T-cell (primary cell): Measurements from ENCODE around the gene CBLL1. TPM values are rescaled to one million over a fixed set of nuclear protein-coding genes. Genes with fewer than 3 reads are reported as not detected.

ENCODE experiments used
- ATAC-seq, 4 experiments: fragments of 200-7000 bp in 3 of 4; fragments of 150-1000 bp in 1 of 4; cut with Tn5 transposase; replicated peaks in 1 of 4; 1 replicate in 3 of 4; 2 replicates in 1 of 4; pipeline ENCODE4 v1.10.0; 2021; ENCODE audit warnings: moderate library complexity in 3 of 4, mild to moderate bottlenecking in 2 of 4, moderate number of reproducible peaks in 1 of 4
- CTCF ChIA-PET, 2 donors: fragments of 300-600 bp; sonication (Branson Sonifier 250); formaldehyde crosslinking; loops; one replicate each; lab custom pipeline; 2022; ENCODE audit warnings: antibody characterized with exemption in 2 of 2; lab: Charles Lee
- POLR2A ChIA-PET, 2 donors: fragments of 300-600 bp; sonication (Branson Sonifier 250); formaldehyde crosslinking; loops; one replicate each; lab custom pipeline; 2022; ENCODE audit warnings: antibody characterized with exemption in 2 of 2; lab: Charles Lee
- DNase-seq, 35 experiments: peaks; one replicate each; pipeline versions ENCODE4 v3.0.0 to v3.0.0-alpha.2; 2013 to 2023
- H3K27ac ChIP-seq: one replicate; pipeline ENCODE4 v1.5.1; 2013; ENCODE audit warnings: low read length
- H3K27me3 ChIP-seq, 2 experiments: replicated peaks in 1 of 2; 1 replicate in 1 of 2; 2 replicates in 1 of 2; pipeline versions ENCODE4 v1.6.1 to v1.7.0; 2013; ENCODE audit warnings: low read length in 1 of 2, mixed read lengths in 1 of 2; ENCODE audit not compliant: control insufficient read depth in 2 of 2, insufficient read depth in 2 of 2; ENCODE audit errors: extremely low read depth in 1 of 2
- H3K36me3 ChIP-seq, 2 donors: 1 replicate in 1 of 2; 2 replicates in 1 of 2; pipeline versions ENCODE4 v1.6.1 to v1.7.0; 2013; ENCODE audit warnings: low read length in 1 of 2; ENCODE audit not compliant: control insufficient read depth in 2 of 2, insufficient read depth in 1 of 2; ENCODE audit errors: extremely low read depth in 1 of 2
- H3K4me1 ChIP-seq, 2 experiments: 1 replicate in 1 of 2; 2 replicates in 1 of 2; pipeline versions ENCODE4 v1.6.1 to v1.7.0; 2013; ENCODE audit warnings: low read length in 2 of 2, mixed read lengths in 1 of 2; ENCODE audit not compliant: insufficient read depth in 2 of 2, control insufficient read depth in 1 of 2; ENCODE audit errors: extremely low read depth in 1 of 2
- H3K4me3 ChIP-seq, 2 donors: 1 replicate in 1 of 2; 2 replicates in 1 of 2; pipeline versions ENCODE4 v1.5.1 to v1.7.0; 2013; ENCODE audit warnings: mild to moderate bottlenecking in 2 of 2, low read length in 1 of 2, moderate library complexity in 1 of 2; ENCODE audit not compliant: control insufficient read depth in 1 of 2; ENCODE audit errors: extremely low read depth in 1 of 2
- H3K9me3 ChIP-seq: 2 replicates; pipeline ENCODE4 v1.7.0; 2013
- H3K27ac Mint-ChIP-seq, 2 donors: one replicate each; pipeline ENCODE4 v1.8.0; 2020 to 2021; ENCODE audit warnings: mild to moderate bottlenecking in 2 of 2, mixed read lengths in 2 of 2
- H3K27me3 Mint-ChIP-seq, 2 donors: one replicate each; pipeline ENCODE4 v1.8.0; 2021 to 2022; ENCODE audit warnings: mixed read lengths in 2 of 2
- H3K36me3 Mint-ChIP-seq: one replicate; pipeline ENCODE4 v1.8.0; 2021; ENCODE audit warnings: mixed read lengths
- H3K4me1 Mint-ChIP-seq, 3 donors: one replicate each; pipeline ENCODE4 v1.8.0; 2020 to 2022; ENCODE audit warnings: mixed read lengths in 3 of 3, mild to moderate bottlenecking in 1 of 3
- H3K4me3 Mint-ChIP-seq, 3 donors: one replicate each; pipeline ENCODE4 v1.8.0; 2020 to 2022; ENCODE audit warnings: mild to moderate bottlenecking in 3 of 3, mixed read lengths in 3 of 3, moderate library complexity in 3 of 3
- H3K9me3 Mint-ChIP-seq, 3 donors: one replicate each; pipeline ENCODE4 v1.8.0; 2020 to 2022; ENCODE audit warnings: mixed read lengths in 3 of 3
- WGBS: methylation state at CpG from one replicate; pipeline ENCODE4 v1.1.5; 2013; ENCODE audit warnings: missing lambda C conversion rate; ENCODE audit not compliant: insufficient coverage; 5-methylcytosine and 5-hydroxymethylcytosine counted together
- total RNA-seq, 35 experiments: library from RNA in 6 of 35; stranded (reverse) in 6 of 35; fragments of 120-200 nt in 1 of 35; gene quantifications; one replicate each; pipeline versions ENCODE4 v1.2.1 to v1.2.4 and lab custom pipeline; 2013 to 2026

The CBLL1 gene
- total RNA-seq, 5 donors from 2014 or later (not counting 1 experiment from before 2014, with no cell fraction given): 50.5 to 70.1 (median 61.6) TPM

DNA sequence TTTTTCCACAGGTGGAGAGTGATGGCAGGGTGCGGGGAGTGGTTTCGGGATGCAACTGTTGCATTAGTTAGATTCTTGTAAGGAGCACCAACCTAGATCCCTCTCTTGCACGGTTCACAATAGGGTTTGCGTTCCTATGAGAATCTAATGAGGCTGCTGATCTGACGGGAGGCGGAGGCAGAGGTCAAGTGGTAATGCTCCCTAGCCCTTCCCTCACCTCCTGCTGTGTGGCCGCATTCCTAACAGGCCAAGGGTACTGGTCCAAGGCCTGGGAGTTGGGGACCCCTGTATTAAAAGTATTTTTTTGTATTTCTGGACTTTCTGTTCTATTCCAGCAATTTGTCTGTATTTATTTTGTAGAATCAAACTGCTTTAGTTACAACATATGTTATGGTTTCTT, 7.2 kb downstream of the CBLL1 start:
- H3K36me3 ChIP-seq: peaks cover 0 to 56% of the 10 kb centered on the region in 2 donors
- no peak overlapping the region for H3K4me3 Mint-ChIP-seq
- ATAC-seq (no peak), DNase-seq (no peak)
- H3K9me3 Mint-ChIP-seq: no peaks in the 10 kb centered on the region
- ChIA-PET POLR2A (no interaction called here), CTCF (no interaction called here)
- H3K9me3 ChIP-seq: no peaks in the 10 kb centered on the region
- no peak overlapping the region for H3K4me3 ChIP-seq
- no CpG with 5 or more reads among the region's 7 CpGs for WGBS
- H3K36me3 Mint-ChIP-seq: peaks cover 40% of the 10 kb centered on the region
- H3K27me3 ChIP-seq: no peaks in the 10 kb centered on the region
- peaks cover 0 to 18% of the 10 kb centered on the region in 2 experiments for H3K4me1 ChIP-seq
- H3K27ac ChIP-seq: no peak overlapping the region
- H3K27ac Mint-ChIP-seq: no peak overlapping the region
- H3K27me3 Mint-ChIP-seq: no peaks in the 10 kb centered on the region
- peaks cover 45 to 52% (median 50%) of the 10 kb centered on the region in 3 donors for H3K4me1 Mint-ChIP-seq

DNA sequence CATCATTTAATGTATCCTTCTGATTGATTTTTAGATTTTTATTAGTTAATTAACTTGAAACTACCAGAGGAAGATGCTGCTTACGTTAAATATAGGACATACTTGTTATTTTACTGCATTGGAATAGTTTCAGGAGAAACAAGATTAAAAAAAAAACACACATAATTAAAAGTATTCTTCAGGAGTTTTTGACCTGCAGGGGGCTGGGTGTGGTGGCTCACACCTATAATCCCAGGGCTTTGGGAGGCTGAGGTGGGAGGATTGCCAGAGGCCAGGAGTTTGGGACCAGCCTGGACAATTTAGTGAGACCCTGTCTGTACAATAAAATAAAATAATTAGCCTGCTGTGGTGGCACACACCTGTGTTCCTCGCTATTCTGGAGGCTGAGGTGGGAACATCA, 10.7 kb downstream of the CBLL1 start:
- DNase-seq (no peak), ATAC-seq (no peak)
- Histone ChIP-seq H3K4me3 (no peak overlapping the region), H3K4me1 (no peaks in the 10 kb centered on the region), H3K9me3 (no peaks in the 10 kb centered on the region), H3K36me3 (peaks cover 0 to 80% of the 10 kb centered on the region in 2 donors), H3K27ac (no peak overlapping the region), H3K27me3 (no peaks in the 10 kb centered on the region)
- WGBS: 67% methylated on average over 1 of the region's 2 CpGs
- Mint-ChIP-seq H3K9me3 (no peaks in the 10 kb centered on the region), H3K4me3 (no peak overlapping the region), H3K27me3 (no peaks in the 10 kb centered on the region), H3K27ac (peak overlapping the region; percentile 39 to 59), H3K4me1 (peaks cover 26 to 39% (median 27%) of the 10 kb centered on the region in 3 donors), H3K36me3 (peaks cover 61% of the 10 kb centered on the region)
- CTCF ChIA-PET: interaction anchor here (1.1 to 1.3 kb wide), 2 partner anchors 120 kb away, joined by 3 to 5 read pairs; no protein-coding TSS in a partner anchor
- POLR2A ChIA-PET: no interaction called here

DNA sequence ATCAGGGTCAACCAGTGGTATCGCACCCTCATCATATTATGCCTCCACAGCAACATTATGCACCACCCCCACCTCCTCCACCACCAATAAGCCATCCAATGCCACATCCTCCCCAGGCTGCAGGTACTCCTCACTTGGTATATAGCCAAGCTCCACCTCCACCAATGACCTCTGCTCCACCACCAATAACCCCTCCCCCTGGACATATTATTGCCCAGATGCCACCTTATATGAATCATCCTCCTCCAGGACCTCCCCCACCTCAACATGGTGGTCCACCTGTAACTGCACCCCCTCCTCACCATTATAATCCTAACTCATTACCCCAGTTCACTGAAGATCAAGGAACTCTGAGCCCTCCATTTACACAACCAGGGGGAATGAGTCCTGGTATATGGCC, 14.7 kb downstream of the CBLL1 start:
- Histone ChIP-seq H3K9me3 (no peaks in the 10 kb centered on the region), H3K4me1 (no peaks in the 10 kb centered on the region), H3K4me3 (no peak overlapping the region), H3K36me3 (peaks cover 0 to 52% of the 10 kb centered on the region in 2 donors), H3K27me3 (no peaks in the 10 kb centered on the region), H3K27ac (no peak overlapping the region)
- WGBS: 100% methylated on average over 1 of the region's 1 CpG
- Mint-ChIP-seq H3K9me3 (no peaks in the 10 kb centered on the region), H3K4me3 (no peak overlapping the region), H3K36me3 (peaks cover 54% of the 10 kb centered on the region), H3K27ac (no peak overlapping the region), H3K27me3 (no peaks in the 10 kb centered on the region), H3K4me1 (peaks cover 9 to 20% (median 10%) of the 10 kb centered on the region in 3 donors)
- ATAC-seq (no peak), DNase-seq (no peak)
- CTCF ChIA-PET: interaction anchor here in 1 of 2 donors (1.0 kb wide), 1 partner anchor 116 kb away, joined by 3 read pairs; no protein-coding TSS in a partner anchor
- POLR2A ChIA-PET: no interaction called here

DNA sequence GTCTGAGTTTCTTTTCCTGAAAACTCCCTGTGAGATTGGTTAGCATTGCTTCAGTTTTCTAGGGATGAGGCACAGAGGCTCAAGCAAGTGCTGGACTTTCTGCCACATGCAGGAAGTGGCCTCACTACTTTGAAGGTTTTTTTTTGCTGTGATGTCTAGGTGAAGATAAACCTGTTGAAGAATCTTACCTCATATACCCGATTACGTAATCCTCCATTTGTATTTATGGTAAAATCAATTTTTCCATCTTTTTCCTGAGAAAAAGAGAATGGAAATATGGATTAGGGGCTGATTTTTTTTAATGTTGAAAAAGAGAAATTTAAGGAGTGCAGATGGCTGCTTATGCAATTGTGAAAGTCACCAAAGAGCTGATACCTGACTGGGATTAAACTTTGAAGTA, 23.4 kb downstream of the CBLL1 start:
- CTCF ChIA-PET: no interaction called here
- no peak overlapping the region for H3K4me3 ChIP-seq
- H3K27ac ChIP-seq: no peak overlapping the region
- H3K4me1 ChIP-seq: no peaks in the 10 kb centered on the region
- peaks cover 14 to 31% (median 26%) of the 10 kb centered on the region in 3 donors for H3K4me1 Mint-ChIP-seq
- WGBS: no CpG with 5 or more reads among the region's 2 CpGs
- no peaks in the 10 kb centered on the region for H3K36me3 ChIP-seq
- no peak overlapping the region for H3K27ac Mint-ChIP-seq
- POLR2A ChIA-PET: no interaction called here
- no peaks in the 10 kb centered on the region for H3K9me3 Mint-ChIP-seq
- H3K27me3 Mint-ChIP-seq: no peaks in the 10 kb centered on the region
- no peaks in the 10 kb centered on the region for H3K27me3 ChIP-seq
- ATAC-seq (no peak), DNase-seq (no peak)
- H3K9me3 ChIP-seq: no peaks in the 10 kb centered on the region
- peaks cover 6% of the 10 kb centered on the region for H3K36me3 Mint-ChIP-seq
- H3K4me3 Mint-ChIP-seq: no peak overlapping the region

DNA sequence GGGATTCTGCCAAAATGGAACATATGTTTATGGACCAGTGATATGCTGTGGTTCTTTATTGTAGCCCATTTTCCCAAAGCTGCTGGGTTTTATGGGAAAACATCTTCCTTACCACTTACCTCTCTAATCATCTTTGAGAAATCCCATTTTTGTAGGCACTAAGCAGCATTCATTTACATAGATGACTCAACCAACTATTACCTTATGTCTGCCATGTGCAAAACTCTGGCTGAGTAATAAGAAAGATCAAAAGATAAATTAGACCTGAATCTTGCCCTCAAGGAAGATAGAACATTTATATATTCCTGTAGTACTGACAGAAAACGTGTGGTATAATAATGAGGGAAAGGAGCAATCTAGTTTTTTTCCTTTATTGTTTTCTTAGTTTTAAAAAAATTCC, 24.3 kb downstream of the CBLL1 start:
- H3K9me3 ChIP-seq: no peaks in the 10 kb centered on the region
- no peak overlapping the region for H3K4me3 Mint-ChIP-seq
- ATAC-seq: no peak
- H3K9me3 Mint-ChIP-seq: no peaks in the 10 kb centered on the region
- DNase-seq: no peak
- H3K27ac ChIP-seq: no peak overlapping the region
- no peaks in the 10 kb centered on the region for H3K27me3 Mint-ChIP-seq
- ChIA-PET CTCF (no interaction called here), POLR2A (no interaction called here)
- no peak overlapping the region for H3K27ac Mint-ChIP-seq
- no peak overlapping the region for H3K4me3 ChIP-seq
- H3K4me1 ChIP-seq: no peaks in the 10 kb centered on the region
- H3K36me3 ChIP-seq: no peaks in the 10 kb centered on the region
- no CpG with 5 or more reads among the region's 1 CpG for WGBS
- H3K36me3 Mint-ChIP-seq: peaks cover 5% of the 10 kb centered on the region
- H3K27me3 ChIP-seq: no peaks in the 10 kb centered on the region
- H3K4me1 Mint-ChIP-seq: peaks cover 14 to 30% (median 26%) of the 10 kb centered on the region in 3 donors

DNA sequence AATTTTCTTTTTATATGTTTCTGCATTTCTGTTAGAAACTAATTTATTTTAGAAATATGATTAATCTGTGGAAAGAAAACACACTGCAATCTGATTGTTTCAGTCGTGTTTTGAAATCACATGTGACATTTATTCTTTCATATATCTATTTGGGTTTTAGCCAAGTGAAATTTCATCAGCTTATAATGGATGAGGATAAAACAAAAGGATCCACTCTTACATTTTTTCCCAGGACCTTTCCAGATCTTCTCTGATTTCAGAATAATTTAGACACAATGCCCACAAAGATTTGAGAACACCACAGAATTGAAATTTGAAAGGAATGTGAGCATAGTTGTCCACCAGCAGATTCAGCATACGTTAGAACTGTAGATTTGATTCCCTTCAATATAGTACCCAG, 29.1 kb downstream of the CBLL1 start:
- no peaks in the 10 kb centered on the region for H3K36me3 ChIP-seq
- H3K4me1 ChIP-seq: no peaks in the 10 kb centered on the region
- no peaks in the 10 kb centered on the region for H3K36me3 Mint-ChIP-seq
- H3K27ac Mint-ChIP-seq: no peak overlapping the region
- no peaks in the 10 kb centered on the region for H3K27me3 ChIP-seq
- no peak for DNase-seq
- peaks cover 0 to 3% (median 2%) of the 10 kb centered on the region in 3 donors for H3K4me1 Mint-ChIP-seq
- H3K9me3 ChIP-seq: no peaks in the 10 kb centered on the region
- H3K27me3 Mint-ChIP-seq: no peaks in the 10 kb centered on the region
- POLR2A ChIA-PET: no interaction called here
- no peak for ATAC-seq
- CTCF ChIA-PET: interaction anchor here in 1 of 2 donors (0.9 kb wide), 1 partner anchor 102 kb away, joined by 7 read pairs; no protein-coding TSS in a partner anchor
- no peaks in the 10 kb centered on the region for H3K9me3 Mint-ChIP-seq
- no peak overlapping the region for H3K4me3 Mint-ChIP-seq
- H3K4me3 ChIP-seq: no peak overlapping the region
- 100% methylated on average over 1 of the region's 2 CpGs for WGBS
- H3K27ac ChIP-seq: no peak overlapping the region

DNA sequence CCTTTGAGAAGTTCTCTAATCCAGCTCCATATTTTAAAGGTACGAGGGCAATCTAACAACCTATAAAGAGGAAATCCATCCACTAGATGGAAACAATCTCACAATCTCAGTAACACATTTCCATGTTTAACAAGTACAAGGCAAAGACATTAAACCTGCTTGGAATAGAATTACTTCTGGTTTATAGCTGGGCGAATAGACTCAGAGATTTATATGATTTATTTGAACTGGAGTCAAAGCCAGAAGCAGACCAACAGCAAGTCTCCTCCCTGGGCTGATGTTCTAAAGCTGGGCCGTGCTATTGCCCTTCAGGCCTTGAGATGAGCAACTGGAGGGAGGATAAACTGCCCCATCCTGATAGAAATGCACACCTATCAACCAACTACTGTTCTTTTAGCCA, 33.8 kb downstream of the CBLL1 start:
- Mint-ChIP-seq H3K27me3 (no peaks in the 10 kb centered on the region), H3K36me3 (no peaks in the 10 kb centered on the region), H3K27ac (no peak overlapping the region), H3K4me1 (no peaks in the 10 kb centered on the region), H3K4me3 (no peak overlapping the region), H3K9me3 (no peaks in the 10 kb centered on the region)
- ATAC-seq (no peak), DNase-seq (no peak)
- POLR2A ChIA-PET: no interaction called here
- Histone ChIP-seq H3K4me3 (no peak overlapping the region), H3K27me3 (no peaks in the 10 kb centered on the region), H3K27ac (no peak overlapping the region), H3K36me3 (no peaks in the 10 kb centered on the region), H3K4me1 (no peaks in the 10 kb centered on the region), H3K9me3 (no peaks in the 10 kb centered on the region)
- 50% methylated on average over 1 of the region's 3 CpGs for WGBS
- CTCF ChIA-PET: no interaction called here
